Transverse colon (tissue), 4 donors: Measurements from ENCODE around the gene POU6F1. TPM values are rescaled to one million over a fixed set of nuclear protein-coding genes. Genes with fewer than 3 reads are reported as not detected.

Experiments used
- DNase-seq: peaks from one replicate; pipeline ENCODE4 v3.0.0-alpha.2; 2019
- H3K27ac ChIP-seq, 4 donors: fragments of 200-600 bp; sonication (generic); 2 replicates each; pipeline ENCODE4 v1.5.1; 2016 to 2018; ENCODE audit warnings: inconsistent platforms in 4 of 4
- H3K27me3 ChIP-seq: fragments of 200-600 bp; sonication (generic); 2 replicates; pipeline ENCODE4 v1.5.1; 2017; ENCODE audit warnings: inconsistent platforms
- H3K36me3 ChIP-seq, 4 donors: fragments of 200-600 bp; sonication (generic); 2 replicates each; pipeline ENCODE4 v1.5.1; 2017 to 2019; ENCODE audit warnings: inconsistent platforms in 4 of 4
- H3K4me1 ChIP-seq, 4 donors: fragments of 200-600 bp; sonication (generic); 2 replicates each; pipeline ENCODE4 v1.5.1; 2017 to 2020; ENCODE audit warnings: inconsistent platforms in 4 of 4
- H3K4me3 ChIP-seq, 4 donors: fragments of 200-600 bp; sonication (generic); 1 replicate in 1 of 4; 2 replicates in 3 of 4; pipeline versions ENCODE4 v1.5.1 to v1.6.1; 2017 to 2019; ENCODE audit warnings: inconsistent platforms in 4 of 4
- H3K9me3 ChIP-seq, 2 donors: fragments of 200-600 bp; sonication (generic); 2 replicates each; pipeline ENCODE4 v1.5.1; 2017 to 2019; ENCODE audit warnings: inconsistent platforms in 2 of 2
- EP300 ChIP-seq: sonication (generic); formaldehyde crosslinking; IDR thresholded peaks from one replicate; pipeline ENCODE4 v1.6.1; 2017; ENCODE audit warnings: antibody characterized with exemption, low read depth
- POLR2A ChIP-seq: fragments of 450-650 bp; IDR thresholded peaks from one replicate; pipeline ENCODE4 v1.6.1; 2016; ENCODE audit warnings: antibody characterized with exemption, mild to moderate bottlenecking, moderate library complexity
- POLR2AphosphoS5 ChIP-seq, 3 donors: sonication (generic); formaldehyde crosslinking; IDR thresholded peaks; one replicate each; pipeline ENCODE4 v1.6.1; 2016; ENCODE audit warnings: antibody characterized with exemption in 3 of 3
- WGBS, 2 donors: methylation state at CpG; one replicate each; pipeline ENCODE4 v1.1.5; 2018; ENCODE audit warnings: low coverage in 1 of 2; 5-methylcytosine and 5-hydroxymethylcytosine counted together
- in situ Hi-C, 4 donors: fragments of 200-750 bp; cut with MboI; loops; one replicate each; pipeline versions ENCODE4 v1.15.0 to v1.15.1; 2017; ENCODE audit warnings: low sequenced_read_pairs in 3 of 4, low pct_ligation_motif_present in 1 of 4, low pct_unique_long_range_greater_than_20kb in 1 of 4
- intact Hi-C: fragments of 100-400 bp; cut with DNase I; formaldehyde crosslinking; loops from one replicate; pipeline ENCODE4 v1.15.1; 2023; ENCODE audit warnings: low total_unique reads
- total RNA-seq, 4 donors: library from RNA; depleted of rRNA; stranded (reverse); fragments of >200 nt; gene quantifications; one replicate each; pipeline ENCODE4 v1.1.0, GENCODE V29; 2016
- TF ChIP-seq, protein P1 (sequence below), 5 experiments: fragments of 200-600 bp in 3 of 5; fragments of 450-650 bp in 2 of 5; sonication (generic) in 3 of 5; IDR thresholded peaks; 1 replicate in 2 of 5; 2 replicates in 3 of 5; pipeline ENCODE4 v1.5.1; 2016 to 2017; ENCODE audit warnings: antibody characterized with exemption in 5 of 5, inconsistent platforms in 3 of 5, mild to moderate bottlenecking in 2 of 5, moderate library complexity in 1 of 5

The POU6F1 gene
- total RNA-seq, 4 donors from 2014 or later = 3.7 to 6.5 (median 6.1) TPM

DNA sequence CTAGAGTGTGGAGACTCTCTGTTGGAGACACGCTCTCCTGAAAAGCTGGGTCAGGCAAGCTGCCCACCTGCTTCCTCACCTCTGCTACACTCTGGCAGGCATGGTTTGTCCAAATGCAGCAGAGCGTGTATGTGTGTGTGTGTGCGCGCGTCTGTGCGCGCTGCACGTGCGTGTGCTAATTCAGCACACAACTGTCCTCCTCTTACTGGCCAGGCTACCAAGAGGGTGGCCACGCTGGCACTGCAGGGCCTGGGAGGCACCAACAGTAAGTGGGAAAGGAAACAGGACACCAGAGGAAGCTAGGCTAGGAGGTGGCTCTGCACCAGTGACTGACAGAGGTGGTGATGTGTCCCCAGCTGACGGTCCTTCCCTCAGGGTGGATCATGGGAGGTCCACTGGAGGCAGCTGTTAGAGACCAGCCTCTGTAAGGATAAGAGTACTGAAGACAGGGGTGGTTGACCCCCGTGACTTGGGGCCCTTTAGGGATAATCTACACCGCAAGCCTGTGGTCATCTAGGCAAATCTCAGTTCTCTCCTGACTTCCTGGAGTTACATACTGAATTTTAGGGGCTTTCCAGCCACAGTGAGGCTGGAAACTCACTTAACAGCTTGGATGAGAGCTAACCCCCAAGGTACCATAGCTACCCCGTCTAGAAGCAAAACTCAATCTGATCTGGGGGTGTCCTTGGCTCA, 29.4 kb downstream of the POU6F1 start:
- Histone ChIP-seq H3K4me3 (no peak overlapping the region), H3K27me3 (no peaks in the 10 kb centered on the region), H3K9me3 (no peaks in the 10 kb centered on the region), H3K27ac (no peak overlapping the region), H3K4me1 (no peaks in the 10 kb centered on the region), H3K36me3 (no peaks in the 10 kb centered on the region)
- in situ Hi-C loops (no loop called here), intact Hi-C loops (no loop called here)
- no peak for TF ChIP-seq POLR2AphosphoS5 (IDR thresholded peaks at IDR 0.05)
- TF ChIP-seq EP300 = no peak
- TF ChIP-seq, protein P1, sequence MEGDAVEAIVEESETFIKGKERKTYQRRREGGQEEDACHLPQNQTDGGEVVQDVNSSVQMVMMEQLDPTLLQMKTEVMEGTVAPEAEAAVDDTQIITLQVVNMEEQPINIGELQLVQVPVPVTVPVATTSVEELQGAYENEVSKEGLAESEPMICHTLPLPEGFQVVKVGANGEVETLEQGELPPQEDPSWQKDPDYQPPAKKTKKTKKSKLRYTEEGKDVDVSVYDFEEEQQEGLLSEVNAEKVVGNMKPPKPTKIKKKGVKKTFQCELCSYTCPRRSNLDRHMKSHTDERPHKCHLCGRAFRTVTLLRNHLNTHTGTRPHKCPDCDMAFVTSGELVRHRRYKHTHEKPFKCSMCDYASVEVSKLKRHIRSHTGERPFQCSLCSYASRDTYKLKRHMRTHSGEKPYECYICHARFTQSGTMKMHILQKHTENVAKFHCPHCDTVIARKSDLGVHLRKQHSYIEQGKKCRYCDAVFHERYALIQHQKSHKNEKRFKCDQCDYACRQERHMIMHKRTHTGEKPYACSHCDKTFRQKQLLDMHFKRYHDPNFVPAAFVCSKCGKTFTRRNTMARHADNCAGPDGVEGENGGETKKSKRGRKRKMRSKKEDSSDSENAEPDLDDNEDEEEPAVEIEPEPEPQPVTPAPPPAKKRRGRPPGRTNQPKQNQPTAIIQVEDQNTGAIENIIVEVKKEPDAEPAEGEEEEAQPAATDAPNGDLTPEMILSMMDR (IDR thresholded peaks at IDR 0.05) = no peak
- no peak for TF ChIP-seq POLR2A
- no peak for DNase-seq
- 83% methylated on average over 14 of the region's 14 CpGs; no CpG with 5 or more reads in 1 of the 2 donors for WGBS, 2 donors

DNA sequence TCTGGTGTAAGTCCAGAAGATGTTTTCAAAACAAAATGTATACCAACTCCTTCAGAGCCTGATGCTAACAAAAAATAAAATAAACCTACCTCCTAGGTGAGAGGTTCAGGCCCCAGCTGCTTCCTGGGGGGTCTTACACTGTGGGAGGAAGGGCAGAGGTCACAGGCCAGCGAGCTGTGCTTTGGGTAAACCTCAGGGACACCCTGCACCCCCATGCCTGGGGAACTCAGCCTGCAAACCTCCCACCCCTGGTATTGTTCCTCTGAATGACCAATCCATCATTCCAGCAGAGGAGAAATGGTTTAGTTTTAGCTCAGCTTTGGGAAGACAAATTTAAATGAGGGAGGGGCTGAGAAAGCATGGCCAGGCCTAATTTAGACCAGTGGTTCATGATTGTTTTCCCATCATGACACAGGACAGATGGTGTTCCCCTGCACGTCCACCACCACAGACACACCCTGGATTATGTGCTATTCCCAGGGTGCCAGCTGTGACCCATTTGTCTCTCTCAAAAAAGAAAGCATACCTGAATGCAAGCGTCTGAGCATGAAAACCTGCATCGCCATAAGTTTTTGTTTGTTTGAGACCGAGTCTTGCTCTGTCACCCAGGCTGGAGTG, 30.4 kb downstream of the POU6F1 start:
- Histone ChIP-seq H3K4me3 (no peak overlapping the region), H3K9me3 (no peaks in the 10 kb centered on the region), H3K27me3 (no peaks in the 10 kb centered on the region), H3K27ac (no peak overlapping the region), H3K4me1 (no peaks in the 10 kb centered on the region), H3K36me3 (no peaks in the 10 kb centered on the region)
- in situ Hi-C loops (no loop called here), intact Hi-C loops (no loop called here)
- TF ChIP-seq, protein P1 (IDR thresholded peaks at IDR 0.05) = no peak
- TF ChIP-seq POLR2AphosphoS5 (IDR thresholded peaks at IDR 0.05) (no peak), EP300 (no peak), POLR2A (no peak)
- no peak for DNase-seq
- 56 to 63% methylated on average over 1 to 5 of the region's 5 CpGs for WGBS, 2 donors

DNA sequence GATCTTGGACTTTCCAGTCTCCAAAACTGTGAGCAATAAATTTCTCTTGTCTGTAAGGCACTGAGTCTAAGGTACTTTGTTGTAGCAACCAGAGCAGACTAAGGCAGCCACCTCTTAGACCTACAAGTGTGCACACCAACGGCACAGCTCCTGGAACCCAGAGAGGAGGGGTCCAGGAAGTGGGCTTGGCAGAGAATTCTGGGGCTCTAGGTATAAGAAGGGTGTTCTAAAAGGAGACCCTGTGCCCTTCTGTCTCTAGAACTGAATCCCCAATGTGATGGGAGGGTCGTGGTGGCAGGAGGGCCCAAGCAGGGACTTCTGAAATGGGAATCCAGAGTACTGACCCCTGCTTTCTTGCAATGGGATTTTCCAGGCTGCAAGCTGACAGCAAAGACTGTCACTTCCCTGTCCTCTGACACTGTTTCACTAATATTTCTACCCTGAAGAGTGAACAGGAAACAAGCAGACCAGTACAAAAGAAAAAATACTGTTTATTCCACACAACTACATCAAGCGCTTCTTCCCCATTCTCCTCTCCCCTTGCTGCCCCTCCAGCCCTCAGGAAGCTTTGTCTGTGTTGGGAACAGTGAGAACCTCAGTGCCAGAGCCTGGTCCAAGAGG, 31.3 kb downstream of the POU6F1 start:
- in situ Hi-C loops = no loop called here
- no peaks in the 10 kb centered on the region for H3K27me3 ChIP-seq
- no peak overlapping the region for H3K27ac ChIP-seq
- intact Hi-C loops = no loop called here
- WGBS, 2 donors = 61 to 100% methylated on average over 1 to 3 of the region's 3 CpGs
- H3K4me3 ChIP-seq = no peak overlapping the region
- H3K4me1 ChIP-seq = no peaks in the 10 kb centered on the region
- TF ChIP-seq POLR2A (no peak), POLR2AphosphoS5 (IDR thresholded peaks at IDR 0.05) (no peak), EP300 (no peak)
- TF ChIP-seq, protein P1 (IDR thresholded peaks at IDR 0.05) = no peak
- no peak for DNase-seq
- no peaks in the 10 kb centered on the region for H3K9me3 ChIP-seq
- H3K36me3 ChIP-seq = no peaks in the 10 kb centered on the region

DNA sequence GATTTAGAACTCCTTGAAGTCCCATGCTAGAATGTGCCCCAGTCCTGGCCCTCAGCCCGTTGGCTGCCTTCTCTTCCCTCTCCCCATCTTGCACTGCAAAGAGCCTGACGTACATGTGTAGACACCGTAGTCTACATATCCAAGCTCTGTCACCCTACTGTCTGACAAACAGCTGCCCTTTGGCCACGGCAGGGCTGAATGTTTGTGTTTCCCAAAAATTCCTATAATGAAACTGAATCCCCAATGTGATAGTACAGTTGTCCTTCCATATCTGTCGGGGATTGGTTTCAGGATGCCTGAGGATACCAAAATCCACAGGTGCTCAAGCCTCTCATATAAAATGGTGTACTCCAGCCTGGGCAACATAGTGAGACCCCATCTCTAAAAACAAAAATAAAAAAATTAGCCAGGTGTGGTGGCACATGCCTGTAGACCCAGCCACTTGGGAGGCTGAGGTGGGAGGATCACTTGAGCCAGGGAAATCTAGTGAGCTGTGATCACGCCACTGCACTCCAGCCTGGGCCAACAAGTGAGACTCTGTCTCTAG, 32.6 kb downstream of the POU6F1 start:
- no peaks in the 10 kb centered on the region for H3K9me3 ChIP-seq

More for the DNA sequence above, 32.6 kb downstream of the POU6F1 start:
- WGBS, 2 donors = 89% methylated on average over 6 of the region's 6 CpGs; no CpG with 5 or more reads in 1 of the 2 donors
- Histone ChIP-seq H3K27ac (no peak overlapping the region), H3K4me1 (no peaks in the 10 kb centered on the region), H3K36me3 (no peaks in the 10 kb centered on the region), H3K4me3 (no peak overlapping the region), H3K27me3 (no peaks in the 10 kb centered on the region)
- in situ Hi-C loops = no loop called here
- TF ChIP-seq POLR2AphosphoS5 (IDR thresholded peaks at IDR 0.05) (no peak), EP300 (no peak)
- DNase-seq = no peak
- intact Hi-C loops = no loop called here
